8988T (cell line): ENCODE measurements around the gene UBA7.
"Not testable (repeated sequence)": the region's sequence is repeated elsewhere in the genome, so short reads cannot be mapped to it uniquely, and the experiment has no call there.

Experiments
- DNase-seq: peaks from one replicate; pipeline ENCODE4 v3.0.0; 2011

UBA7 gene

DNA sequence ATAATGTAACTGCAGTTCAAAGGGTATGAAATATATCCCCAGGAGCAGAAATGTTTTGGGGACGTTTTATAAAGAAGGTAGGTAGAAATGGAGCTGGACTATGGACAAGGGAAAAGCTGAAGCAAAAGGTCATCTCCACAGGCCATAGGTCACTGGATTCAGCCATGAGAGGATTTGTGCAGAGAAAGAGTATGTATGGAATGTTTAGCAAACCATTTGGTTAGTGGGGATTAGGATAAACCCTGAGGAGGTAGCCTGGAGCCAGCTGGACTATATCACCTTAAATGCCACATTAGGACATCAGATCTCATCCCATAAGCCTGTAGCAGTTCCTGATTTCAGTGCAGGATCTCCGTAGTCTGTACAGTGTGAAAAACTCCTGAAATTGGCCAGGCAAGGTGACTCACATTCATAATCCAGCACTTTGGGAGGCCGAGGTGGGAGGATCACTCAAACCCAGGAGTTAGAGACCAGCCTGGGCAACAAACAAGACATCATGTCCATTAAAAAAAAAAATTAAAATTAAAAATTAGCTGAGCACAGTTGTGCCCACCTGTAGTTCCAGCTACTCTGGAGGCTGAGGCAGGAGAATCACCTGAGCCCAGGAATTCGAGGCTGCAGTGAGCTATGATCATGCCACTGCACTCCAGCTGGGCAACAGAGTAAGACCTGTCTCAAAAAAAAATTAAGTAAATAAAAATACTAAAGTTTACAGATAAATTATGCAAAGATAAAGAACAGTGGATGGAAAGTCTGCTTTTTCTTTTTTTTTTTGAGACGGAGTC, 32.1 kb downstream of the UBA7 start:
- no peak for DNase-seq

DNA sequence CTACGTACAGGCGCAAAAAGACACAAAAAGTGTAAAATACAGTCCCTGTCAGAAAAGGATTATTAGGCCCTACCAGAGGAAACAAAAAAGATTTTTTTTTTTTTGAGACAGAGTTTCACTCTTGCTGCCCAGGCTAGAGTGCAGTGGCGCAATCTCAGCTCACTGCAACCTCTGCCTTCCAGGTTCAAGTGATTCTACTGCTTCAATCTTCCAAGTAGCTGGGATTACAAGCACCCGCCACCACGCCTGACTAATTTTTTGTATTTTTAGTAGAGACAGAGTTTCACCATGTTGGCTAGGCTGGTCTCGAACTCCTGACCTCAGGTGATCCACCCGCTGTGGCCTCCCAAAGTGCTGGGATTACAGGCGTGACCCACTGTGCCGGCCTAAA, 32.8 kb downstream of the UBA7 start:
- not testable (repeated sequence) for DNase-seq

DNA sequence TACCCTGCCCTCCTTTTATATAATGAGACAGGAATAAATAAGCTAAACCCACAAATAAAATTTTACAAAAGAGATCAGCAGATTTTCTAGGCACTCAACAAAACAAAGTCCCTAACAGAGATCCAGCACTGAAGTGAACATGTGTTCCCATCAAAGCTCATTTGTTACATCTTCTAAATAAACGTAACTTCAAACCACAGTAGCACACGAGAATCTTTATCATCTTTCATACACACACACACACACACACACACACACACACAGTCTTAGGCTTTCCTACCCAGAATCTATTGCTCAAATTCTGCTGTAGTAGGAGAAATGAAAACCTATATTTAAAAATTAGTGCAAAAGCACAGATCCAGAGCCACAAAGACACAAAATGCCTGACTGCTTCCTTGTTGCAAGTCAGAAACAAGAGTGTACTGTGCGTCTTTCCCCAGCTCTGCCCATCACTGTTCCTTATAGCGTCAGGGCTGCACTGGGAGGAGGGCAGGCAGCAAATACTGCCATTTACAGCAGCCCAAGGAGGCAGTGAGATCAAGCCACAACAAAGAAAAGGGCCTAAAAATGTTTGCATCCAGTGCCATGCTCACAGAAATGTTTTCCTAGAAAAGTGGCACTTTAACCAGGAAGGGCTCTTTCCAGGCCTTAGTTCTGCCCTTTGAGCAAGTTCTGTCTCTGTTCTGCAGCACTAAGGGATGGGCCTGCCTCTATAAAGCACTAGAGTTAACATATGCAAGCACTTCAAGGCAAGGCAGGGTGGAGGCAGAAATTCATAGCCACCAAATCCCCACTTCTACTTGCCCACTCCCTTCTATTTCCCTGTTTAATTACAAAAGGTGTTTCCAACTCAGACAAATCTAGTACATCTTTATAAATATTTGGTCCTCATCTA, 33.4 kb downstream of the UBA7 start:
- DNase-seq = no peak

DNA sequence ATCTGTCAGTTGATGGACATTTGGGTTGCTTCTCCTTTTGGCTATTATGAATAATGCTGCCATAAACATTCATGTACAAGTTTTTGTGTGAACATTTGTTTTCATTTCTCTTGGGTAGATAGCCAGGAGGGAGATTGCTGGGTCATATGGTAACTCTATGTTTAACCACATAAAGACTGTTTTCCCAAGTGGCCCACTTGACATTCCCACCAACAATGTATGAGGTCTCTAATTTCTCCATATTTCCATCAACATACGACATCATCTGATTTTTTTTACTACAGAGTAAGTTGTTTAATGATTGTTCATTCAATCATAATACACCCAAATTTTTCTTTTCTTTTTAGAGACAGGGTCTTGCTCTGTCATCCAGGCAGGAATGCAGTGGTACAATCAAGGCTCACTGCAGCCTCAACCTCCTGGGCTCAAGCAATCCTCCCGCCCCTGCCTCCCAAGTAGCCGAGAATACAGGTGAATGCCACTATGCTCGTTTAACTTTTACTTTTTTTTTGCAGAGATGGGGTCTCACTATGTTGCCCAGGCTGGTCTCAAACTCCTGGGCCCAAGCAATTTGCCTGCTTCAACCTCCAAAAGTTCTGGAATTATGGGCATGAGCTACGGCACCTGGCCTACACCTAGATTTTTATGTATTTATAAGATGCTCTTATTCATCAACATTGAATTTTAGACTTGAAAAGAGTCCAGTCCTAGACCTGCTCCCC, 34.2 kb downstream of the UBA7 start:
- no peak for DNase-seq

DNA sequence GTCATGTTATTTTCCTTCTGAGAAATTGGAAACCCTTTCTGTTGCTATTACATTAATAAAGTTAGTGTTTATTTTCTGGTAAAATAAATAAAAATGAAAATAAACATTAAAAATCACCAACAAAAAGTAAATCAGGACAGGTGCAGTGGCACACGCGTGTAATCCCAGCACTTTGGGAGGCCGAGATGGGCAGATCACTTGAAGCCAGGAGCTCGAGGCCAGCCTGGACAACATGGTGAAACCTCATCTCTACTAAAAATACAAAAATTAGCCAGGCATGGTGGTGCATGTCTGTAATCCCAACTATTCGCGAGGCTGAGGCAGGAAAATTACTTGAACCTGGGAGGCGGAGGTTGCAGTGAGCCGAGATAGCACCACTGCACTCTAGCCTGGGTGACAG, 37.7 kb downstream of the UBA7 start:
- not testable (repeated sequence) for DNase-seq

DNA sequence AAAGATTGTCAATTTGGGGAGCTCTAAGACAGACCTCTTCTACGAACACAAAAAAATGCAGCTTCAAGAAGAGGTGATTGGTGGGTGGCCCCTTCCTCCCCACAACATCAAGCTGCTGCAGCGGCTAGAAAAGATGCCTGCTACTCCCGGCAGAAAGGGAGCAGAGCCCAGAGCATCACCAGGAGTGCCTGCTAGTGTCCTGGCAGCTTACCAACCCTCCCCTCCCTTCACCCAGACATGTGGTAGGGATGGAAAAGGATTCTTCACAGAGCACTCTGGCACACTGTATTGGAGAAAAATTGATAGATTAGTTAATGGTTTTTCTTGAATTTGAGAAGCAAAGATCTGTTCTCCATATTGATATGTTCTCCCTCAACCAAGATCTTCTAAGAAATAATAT, 38.2 kb downstream of the UBA7 start:
- no peak for DNase-seq

DNA sequence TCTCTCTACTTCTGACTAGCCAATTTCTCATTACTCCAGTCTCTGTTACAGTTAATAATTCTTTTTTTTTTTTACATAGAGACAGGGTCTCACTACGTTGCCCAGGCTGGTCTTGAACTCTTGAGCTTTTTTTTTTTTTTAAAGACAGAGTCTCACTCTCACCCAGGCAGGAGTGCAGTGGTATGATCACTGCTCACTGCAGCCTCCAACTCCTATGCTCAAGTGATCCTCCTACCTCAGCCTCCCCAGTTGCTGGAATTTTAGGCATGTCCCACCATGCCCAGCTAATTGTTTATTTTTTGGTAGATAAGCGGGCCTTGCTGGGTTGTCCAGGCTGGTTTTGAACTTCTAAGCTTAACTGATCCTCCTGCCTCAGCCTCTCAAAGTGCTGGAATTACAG, 41.0 kb downstream of the UBA7 start:
- DNase-seq = no peak

DNA sequence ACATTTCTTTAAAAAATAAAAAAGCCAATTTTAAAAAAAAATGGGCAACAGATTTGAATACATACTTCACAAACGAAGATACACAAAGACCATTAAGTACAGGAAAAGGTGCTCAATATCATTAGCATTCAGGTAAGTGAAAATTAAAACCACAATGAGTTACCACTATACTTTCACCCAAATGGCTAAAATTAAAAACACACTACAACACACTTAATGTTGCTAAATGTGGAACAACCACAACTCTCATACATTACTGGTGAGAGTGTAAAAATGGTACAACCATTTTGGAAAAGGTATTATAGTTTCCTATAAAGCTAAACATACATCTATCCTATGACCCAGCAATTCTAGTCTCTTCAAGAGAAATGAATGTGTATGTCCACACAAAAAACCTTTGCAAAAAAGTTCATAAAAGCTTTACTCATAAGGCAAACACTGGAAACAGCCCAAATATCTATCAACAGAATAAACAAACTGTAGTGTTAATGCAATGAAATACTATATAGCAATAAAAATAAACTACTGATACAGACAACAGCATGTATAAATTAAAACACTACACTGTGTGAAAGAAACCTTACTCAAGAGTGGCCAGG, 42.3 kb downstream of the UBA7 start:
- DNase-seq = no peak

DNA sequence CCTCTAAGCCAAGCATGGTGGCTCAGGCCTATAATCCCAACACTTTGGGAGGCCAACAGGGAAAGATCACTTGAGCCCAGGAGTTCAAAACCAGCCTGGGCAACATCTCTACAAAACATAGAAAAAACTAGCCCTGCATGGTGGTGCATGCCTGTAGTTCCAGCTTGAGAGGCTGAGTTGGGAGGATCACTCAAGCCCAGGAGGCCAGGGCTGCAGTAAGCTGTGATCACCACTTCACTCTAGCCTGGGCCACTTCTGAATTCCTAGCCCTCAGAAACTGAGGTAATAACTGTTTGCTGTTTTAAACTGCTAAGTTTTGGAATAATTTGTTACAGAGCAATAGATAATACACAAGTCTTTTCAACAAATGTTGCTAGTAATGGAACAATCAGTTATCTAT, 43.8 kb downstream of the UBA7 start:
- no peak for DNase-seq

DNA sequence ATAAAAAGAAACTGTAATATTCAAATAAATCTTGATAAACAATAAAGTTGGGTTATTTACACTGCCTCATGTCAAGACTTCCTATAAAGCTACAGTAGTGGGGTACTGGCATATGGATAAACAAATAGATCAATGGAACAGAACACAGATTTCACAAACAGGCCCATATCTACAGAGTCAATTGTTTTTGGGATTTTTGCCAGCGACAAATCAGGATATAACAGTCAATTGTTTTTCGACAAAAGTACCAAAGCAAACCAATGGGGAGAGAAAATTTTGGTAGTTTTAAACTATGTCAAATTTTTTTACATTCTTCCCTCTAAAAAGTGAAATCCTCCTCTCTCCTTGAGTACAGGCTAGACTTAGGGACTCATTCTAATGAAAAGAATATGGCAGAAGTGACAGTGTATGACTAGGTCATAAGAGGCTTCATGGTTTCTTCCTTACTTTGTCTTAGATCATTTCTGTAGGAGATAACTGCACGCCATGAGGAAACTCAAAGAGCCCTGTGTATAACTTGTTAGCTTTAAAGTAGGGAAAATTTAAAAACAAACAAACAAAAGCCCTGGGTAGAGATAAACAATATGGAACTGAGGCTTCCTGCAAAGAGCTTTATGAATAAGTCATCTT, 44.4 kb downstream of the UBA7 start:
- DNase-seq = no peak

DNA sequence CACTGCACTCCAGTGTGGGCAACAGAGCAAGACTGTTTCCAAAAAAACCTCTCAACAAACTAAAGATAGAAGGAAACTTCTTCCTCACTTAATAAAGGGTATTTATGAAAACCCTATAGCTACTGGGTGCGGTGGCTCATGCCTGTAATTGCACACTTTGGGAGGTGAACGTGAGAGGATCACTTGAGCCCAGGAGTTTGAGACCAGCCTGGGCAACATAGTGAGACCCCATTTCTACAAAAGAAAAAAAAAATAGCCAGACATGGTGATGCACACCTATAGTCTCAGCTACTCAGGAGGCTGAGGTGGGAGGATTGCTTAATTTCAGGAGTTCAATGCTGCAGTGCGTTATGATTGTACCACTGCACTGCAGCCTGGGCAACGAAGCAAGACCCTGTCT, 49.8 kb downstream of the UBA7 start:
- no peak for DNase-seq

DNA sequence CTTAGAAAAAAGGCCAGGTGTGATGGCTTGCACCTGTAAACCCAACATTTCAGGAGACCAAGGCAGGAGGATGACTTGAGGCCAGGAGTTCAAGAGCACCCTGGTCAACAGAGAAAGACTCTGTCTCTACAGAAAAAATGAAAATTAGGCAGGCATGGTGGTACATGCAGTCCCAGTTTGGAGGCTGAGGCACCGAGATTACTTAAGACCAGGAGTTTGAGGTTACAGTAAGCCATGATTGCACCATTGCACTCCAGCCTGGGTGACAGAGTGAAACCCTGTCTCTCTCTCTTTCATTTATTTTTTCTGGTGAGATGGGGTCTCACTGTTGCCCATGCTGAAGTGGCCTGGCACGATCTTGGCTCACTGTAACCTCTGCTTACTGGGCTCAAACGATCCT, 52.1 kb downstream of the UBA7 start:
- DNase-seq = no peak

DNA sequence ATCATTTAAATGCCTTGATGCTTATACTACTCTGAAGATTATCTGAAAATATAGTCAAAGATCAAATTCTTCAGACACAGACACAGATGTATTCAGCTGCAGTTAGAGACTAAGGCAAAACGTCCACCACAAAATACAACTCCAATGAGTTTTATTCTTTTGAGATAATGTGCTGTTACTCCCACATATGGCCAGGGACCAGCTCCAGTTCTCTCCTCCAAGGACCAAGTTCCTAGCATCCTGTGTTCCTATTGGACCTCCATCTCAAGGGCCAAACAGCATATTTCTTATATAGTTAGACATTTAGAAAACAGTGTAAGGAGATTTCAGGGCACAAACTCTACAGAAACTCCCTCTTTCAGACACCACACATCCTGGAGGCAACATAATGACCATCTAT, 54.5 kb downstream of the UBA7 start:
- DNase-seq = no peak

DNA sequence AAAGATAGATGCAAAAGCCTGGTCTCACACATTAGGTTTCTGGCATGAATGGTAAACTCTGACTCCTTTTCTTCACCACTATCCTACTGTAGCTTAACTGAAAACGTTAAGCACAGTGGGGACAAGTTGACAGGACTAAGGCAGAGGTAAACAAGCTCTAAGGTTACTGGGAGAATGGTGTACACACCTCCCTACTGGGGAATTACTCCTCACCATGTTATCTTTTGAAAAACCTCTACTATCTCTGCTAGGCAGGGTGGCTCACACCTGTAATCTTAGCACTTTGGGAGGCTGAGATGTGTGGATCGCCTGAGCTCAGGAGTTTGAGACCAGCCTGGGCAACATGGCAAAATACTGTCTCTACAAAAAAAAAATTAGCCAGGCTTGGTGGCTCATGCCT, 56.6 kb downstream of the UBA7 start:
- no peak for DNase-seq

DNA sequence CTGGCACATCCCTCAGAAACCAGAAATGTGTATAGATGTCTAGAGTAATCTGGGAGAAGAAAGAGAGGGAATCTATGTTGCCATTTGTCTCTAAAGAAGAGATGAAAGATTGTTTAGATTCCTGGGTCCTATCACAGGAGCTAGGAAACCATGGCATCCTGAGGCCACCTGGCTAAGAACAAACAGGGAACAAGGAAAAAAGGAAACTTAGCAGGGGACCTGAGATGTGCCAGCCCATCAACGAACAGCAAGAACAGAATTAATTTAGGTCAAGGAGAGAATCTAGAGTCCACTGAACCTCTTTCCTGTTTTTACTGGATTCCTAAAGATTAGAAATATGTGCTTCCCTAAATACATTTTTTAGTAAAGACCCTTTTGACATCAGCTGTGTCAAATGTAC, 57.7 kb downstream of the UBA7 start:
- DNase-seq = no peak
